ENCODE results near the gene PLTP.
A peak's percentile ranks its signal among the peaks of the same experiment; 100 is the strongest.

Gene PLTP

DNA sequence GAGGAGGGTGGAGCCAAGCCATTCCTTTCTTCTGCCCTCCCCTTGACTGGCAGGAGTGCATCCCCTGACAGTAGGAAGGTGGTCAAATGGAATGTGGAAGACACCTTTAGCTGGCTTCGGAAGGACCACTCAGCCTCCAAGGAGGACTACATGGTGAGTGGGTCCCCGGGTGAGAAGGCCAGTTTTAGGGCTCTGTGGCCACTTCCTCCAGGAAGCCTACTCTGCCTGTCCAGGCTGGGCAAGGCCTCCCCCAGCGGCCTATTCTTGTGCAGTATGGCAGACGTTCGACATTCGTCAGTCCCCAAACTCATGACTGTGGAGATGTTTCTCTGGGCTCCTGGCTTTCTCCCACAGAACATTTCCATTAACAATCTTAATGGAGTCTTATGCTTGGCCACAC, 31.7 kb upstream of the PLTP start:
- no peak for DNase-seq (ENCODE audit: extremely low read depth, low read depth)
- H3K4me3 ChIP-seq (replicated peaks; ENCODE audit: low read depth, low read length) = no peak overlapping the region
- no peak for TF ChIP-seq CTCF (IDR thresholded peaks at IDR 0.05; ENCODE audit: low read depth, low read length, missing control alignments)

DNA sequence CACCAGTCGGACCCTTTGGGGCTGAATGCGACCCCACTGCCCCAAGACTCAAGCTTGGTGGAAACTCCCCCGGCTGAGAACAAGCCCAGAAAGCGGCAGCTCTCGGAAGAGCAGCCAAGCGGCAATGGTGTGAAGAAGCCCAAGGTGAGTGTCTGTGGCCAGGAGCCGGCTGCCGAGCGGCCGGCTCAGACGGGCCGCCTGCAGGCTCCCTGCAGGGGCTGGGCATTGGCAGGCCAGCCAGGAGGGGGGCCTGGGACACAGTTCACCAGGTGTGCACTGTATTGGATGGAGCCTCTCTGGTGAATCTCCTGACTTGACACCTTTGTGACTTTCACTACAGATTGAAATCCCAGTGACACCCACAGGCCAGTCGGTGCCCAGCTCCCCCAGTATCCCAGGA, 28.5 kb upstream of the PLTP start:
- TF ChIP-seq CTCF (IDR thresholded peaks at IDR 0.05; ENCODE audit: low read depth, low read length, missing control alignments) = no peak
- no peak overlapping the region for H3K4me3 ChIP-seq (replicated peaks; ENCODE audit: low read depth, low read length)
- DNase-seq (ENCODE audit: extremely low read depth, low read depth) = no peak

GRCh38 chr20:45940053-45940452, 28.1 kb upstream of the PLTP start:
- DNase-seq (ENCODE audit: extremely low read depth, low read depth) = no peak
- no peak for TF ChIP-seq CTCF (IDR thresholded peaks at IDR 0.05; ENCODE audit: low read depth, low read length, missing control alignments)
- H3K4me3 ChIP-seq (replicated peaks; ENCODE audit: low read depth, low read length) = no peak overlapping the region

GRCh38 chr20:45938727-45939438, 26.9 kb upstream of the PLTP start:
- no peak for DNase-seq (ENCODE audit: extremely low read depth, low read depth)
- H3K4me3 ChIP-seq (replicated peaks; ENCODE audit: low read depth, low read length) = no peak overlapping the region
- no peak for TF ChIP-seq CTCF (IDR thresholded peaks at IDR 0.05; ENCODE audit: low read depth, low read length, missing control alignments)

- no peak for TF ChIP-seq CTCF (IDR thresholded peaks at IDR 0.05; ENCODE audit: low read depth, low read length, missing control alignments)
These were observed 25.8 kb upstream of the PLTP start for GRCh38 chr20:45937765-45938164.

DNA sequence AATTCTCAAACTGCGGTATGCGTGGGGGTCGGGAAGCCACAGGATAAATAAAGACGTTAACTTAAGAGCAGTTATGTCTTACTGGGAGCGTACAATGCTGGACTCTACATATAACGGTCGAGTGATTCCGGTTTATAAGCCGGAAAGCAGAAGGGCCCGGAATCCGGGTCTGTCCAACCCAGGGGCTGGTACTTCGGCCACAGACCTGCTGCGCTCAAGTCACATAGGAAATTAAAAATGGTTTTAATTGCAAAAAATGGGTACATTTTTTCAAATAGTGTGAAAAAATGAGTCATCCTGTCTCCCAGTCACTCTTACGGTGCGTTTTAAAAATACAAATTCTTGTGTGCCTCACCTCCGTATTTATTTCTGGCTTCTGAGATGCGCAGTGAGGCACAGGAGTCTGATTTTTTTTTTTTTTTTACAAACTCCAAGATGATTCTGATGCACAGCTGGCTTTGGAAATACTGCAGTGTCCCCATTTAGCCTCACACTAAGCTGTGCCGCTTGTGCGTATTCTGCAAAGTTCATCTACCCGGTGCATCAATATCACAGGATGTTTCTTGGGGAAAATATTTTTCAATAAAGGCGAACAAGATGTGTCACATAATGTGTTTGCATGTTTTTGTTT, 23.6 kb upstream of the PLTP start:
- no peak for TF ChIP-seq CTCF (IDR thresholded peaks at IDR 0.05; ENCODE audit: low read depth, low read length, missing control alignments)
- peak overlapping the region; percentile 75 for H3K4me3 ChIP-seq (replicated peaks; ENCODE audit: low read depth, low read length)
- DNase-seq (ENCODE audit: extremely low read depth, low read depth) = no peak

More at GRCh38 chr20:45937765-45938164, 25.8 kb upstream of the PLTP start:
- no peak for DNase-seq (ENCODE audit: extremely low read depth, low read depth)
- no peak overlapping the region for H3K4me3 ChIP-seq (replicated peaks; ENCODE audit: low read depth, low read length)

All from HFF-Myc (cell line).